Endothelial cell of umbilical vein (primary cell): ENCODE data around the gene GGA3.

Experiments
- CTCF ChIP-seq, 2 donors: IDR thresholded peaks; 1 replicate in 1 of 2; 2 replicates in 1 of 2; pipeline ENCODE4 v1.5.1; 2011; ENCODE audit warnings: low read length in 2 of 2, mild to moderate bottlenecking in 2 of 2, moderate library complexity in 2 of 2, control low read depth in 1 of 2, inconsistent platforms in 1 of 2, low read depth in 1 of 2; ENCODE audit not compliant: insufficient read depth in 1 of 2; ENCODE audit errors: extremely low read depth in 1 of 2
- EZH2 ChIP-seq: IDR thresholded peaks from 2 replicates; pipeline ENCODE4 v1.6.1; 2012; ENCODE audit warnings: borderline replicate concordance, low read depth, mild to moderate bottlenecking, moderate library complexity, low read length, inconsistent platforms; ENCODE audit not compliant: severe bottlenecking
- MAX ChIP-seq: IDR thresholded peaks from 2 replicates; pipeline ENCODE4 v1.6.1; 2011; ENCODE audit not compliant: insufficient read depth, insufficient read length
- POLR2AphosphoS5 ChIP-seq: IDR thresholded peaks from 2 replicates; pipeline ENCODE4 v1.6.1; 2012; ENCODE audit warnings: low read depth, mild to moderate bottlenecking, control low read depth, low read length, moderate library complexity; ENCODE audit not compliant: insufficient read depth

DNA sequence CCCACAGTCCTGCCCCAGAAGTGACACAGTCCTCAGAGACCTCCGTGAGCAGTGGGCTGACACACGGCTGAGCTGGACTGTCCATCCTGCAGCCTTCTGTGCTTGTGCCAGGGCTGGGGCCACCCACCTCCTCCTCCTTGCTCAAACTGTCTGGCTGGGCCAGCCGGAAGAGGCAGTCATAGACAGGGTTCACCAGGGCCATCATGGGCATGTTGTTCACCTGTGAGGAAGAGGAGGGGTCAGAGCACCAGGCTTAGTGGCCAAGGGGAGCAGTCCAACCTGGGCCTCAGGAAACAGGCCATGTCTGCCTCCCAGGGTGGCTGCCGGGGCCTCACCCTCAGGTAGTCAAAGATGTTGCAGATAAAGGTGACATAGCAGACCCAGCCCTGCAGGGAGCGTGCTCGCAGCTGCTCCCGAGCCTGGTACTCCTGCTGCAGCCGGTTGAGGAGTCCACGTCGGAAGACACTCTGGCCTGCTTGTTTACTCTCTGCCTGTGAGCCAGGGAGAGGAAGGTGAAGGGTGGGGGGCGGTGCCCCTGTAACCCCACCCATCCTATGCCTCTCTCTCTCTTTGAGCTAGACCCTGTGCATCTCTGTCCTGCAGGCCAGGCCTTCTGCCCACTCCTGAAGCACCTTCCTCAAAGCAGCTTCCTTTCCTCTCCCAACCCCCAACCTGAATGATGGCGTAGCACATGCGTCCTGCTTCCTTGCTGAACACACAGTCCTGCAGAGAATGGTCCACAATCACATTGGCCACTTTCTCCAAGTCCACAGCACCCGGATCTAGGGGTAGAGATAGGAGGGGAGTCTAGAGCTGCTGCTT, 6.2 kb upstream of the GGA3 start:
- TF ChIP-seq POLR2AphosphoS5 (no peak), CTCF (IDR thresholded peaks at IDR 0.05; ENCODE audit: extremely low read depth in 1 of 2, insufficient read depth in 1 of 2, low read depth in 1 of 2, low read length in 2 of 2) (no peak), MAX (no peak), EZH2 (no peak)
